Measurements from ENCODE around the gene NHERF1.

Gene NHERF1

GRCh38 chr17:74759243-74759801 lies 10.9 kb downstream of the NHERF1 start:
- Histone ChIP-seq H3K9ac (ENCODE audit: low read length) (no peak overlapping the region), H3K27me3 (ENCODE audit: low read length) (no peaks in the 10 kb centered on the region), H3K27ac (ENCODE audit: low read depth, low read length) (no peak overlapping the region), H3K4me3 (ENCODE audit: insufficient read depth, low read length, poor library complexity, severe bottlenecking) (no peak overlapping the region), H3K4me2 (ENCODE audit: low read depth, low read length, poor library complexity, severe bottlenecking) (no peak overlapping the region), H3K9me3 (ENCODE audit: insufficient read depth, low read length) (no peaks in the 10 kb centered on the region), H3K79me2 (ENCODE audit: insufficient read depth, low read length) (peaks cover 40% of the 10 kb centered on the region), H2AFZ (ENCODE audit: low read depth, low read length, severe bottlenecking) (no peak overlapping the region), H3K36me3 (ENCODE audit: low read length) (no peaks in the 10 kb centered on the region), H3F3A (ENCODE audit: insufficient read depth) (no peaks in the 10 kb centered on the region), H4K20me1 (ENCODE audit: low read depth, low read length) (no peaks in the 10 kb centered on the region), H3K9me2 (replicated peaks; ENCODE audit: insufficient read depth, low read length) (no peaks in the 10 kb centered on the region)
- no peak for TF ChIP-seq EZH2phosphoT487 (conservative IDR thresholded peaks at IDR 0.05; ENCODE audit: low read length)
- TF ChIP-seq CTCF (IDR thresholded peaks at IDR 0.05; ENCODE audit: insufficient read depth, low read length, poor library complexity, severe bottlenecking), result no peak

GRCh38 chr17:74759941-74760340 lies 11.5 kb downstream of the NHERF1 start:
- no peak overlapping the region for H3K4me3 ChIP-seq (ENCODE audit: insufficient read depth, low read length, poor library complexity, severe bottlenecking)
- H3K9me3 ChIP-seq (ENCODE audit: insufficient read depth, low read length), result no peaks in the 10 kb centered on the region
- TF ChIP-seq EZH2phosphoT487 (conservative IDR thresholded peaks at IDR 0.05; ENCODE audit: low read length) (no peak), CTCF (IDR thresholded peaks at IDR 0.05; ENCODE audit: insufficient read depth, low read length, poor library complexity, severe bottlenecking) (no peak)
- H4K20me1 ChIP-seq (ENCODE audit: low read depth, low read length), result no peaks in the 10 kb centered on the region
- H2AFZ ChIP-seq (ENCODE audit: low read depth, low read length, severe bottlenecking), result no peak overlapping the region
- no peak overlapping the region for H3K9ac ChIP-seq (ENCODE audit: low read length)
- no peaks in the 10 kb centered on the region for H3K27me3 ChIP-seq (ENCODE audit: low read length)
- no peak overlapping the region for H3K27ac ChIP-seq (ENCODE audit: low read depth, low read length)
- no peak overlapping the region for H3K4me2 ChIP-seq (ENCODE audit: low read depth, low read length, poor library complexity, severe bottlenecking)
- H3K36me3 ChIP-seq (ENCODE audit: low read length), result no peaks in the 10 kb centered on the region
- peaks cover 40% of the 10 kb centered on the region for H3K79me2 ChIP-seq (ENCODE audit: insufficient read depth, low read length)
- no peaks in the 10 kb centered on the region for H3K9me2 ChIP-seq (replicated peaks; ENCODE audit: insufficient read depth, low read length)
- no peaks in the 10 kb centered on the region for H3F3A ChIP-seq (ENCODE audit: insufficient read depth)

GRCh38 chr17:74760404-74761105 lies 12.1 kb downstream of the NHERF1 start:
- no peaks in the 10 kb centered on the region for H3K36me3 ChIP-seq (ENCODE audit: low read length)
- H2AFZ ChIP-seq (ENCODE audit: low read depth, low read length, severe bottlenecking), result no peak overlapping the region
- no peaks in the 10 kb centered on the region for H4K20me1 ChIP-seq (ENCODE audit: low read depth, low read length)
- H3K27me3 ChIP-seq (ENCODE audit: low read length), result no peaks in the 10 kb centered on the region
- no peaks in the 10 kb centered on the region for H3K9me3 ChIP-seq (ENCODE audit: insufficient read depth, low read length)
- no peak overlapping the region for H3K4me2 ChIP-seq (ENCODE audit: low read depth, low read length, poor library complexity, severe bottlenecking)
- no peak overlapping the region for H3K27ac ChIP-seq (ENCODE audit: low read depth, low read length)
- no peak overlapping the region for H3K4me3 ChIP-seq (ENCODE audit: insufficient read depth, low read length, poor library complexity, severe bottlenecking)
- peaks cover 38% of the 10 kb centered on the region for H3K79me2 ChIP-seq (ENCODE audit: insufficient read depth, low read length)
- H3K9ac ChIP-seq (ENCODE audit: low read length), result no peak overlapping the region
- TF ChIP-seq EZH2phosphoT487 (conservative IDR thresholded peaks at IDR 0.05; ENCODE audit: low read length), result no peak
- TF ChIP-seq CTCF (IDR thresholded peaks at IDR 0.05; ENCODE audit: insufficient read depth, low read length, poor library complexity, severe bottlenecking), result no peak
- H3K9me2 ChIP-seq (replicated peaks; ENCODE audit: insufficient read depth, low read length), result no peaks in the 10 kb centered on the region
- no peaks in the 10 kb centered on the region for H3F3A ChIP-seq (ENCODE audit: insufficient read depth)
